Esophagus squamous epithelium (tissue), 4 donors: Measurements from ENCODE around the gene CREB3L1.

ENCODE experiments used
- POLR2A ChIP-seq, 4 donors: fragments of 450-650 bp; IDR thresholded peaks; one replicate each; pipeline ENCODE4 v1.6.1; 2017; ENCODE audit warnings: antibody characterized with exemption in 4 of 4, mild to moderate bottlenecking in 4 of 4, moderate library complexity in 3 of 4
- TF ChIP-seq, protein P1 (sequence below), 6 experiments: fragments of 450-650 bp in 4 of 6; fragments of 200-600 bp in 2 of 6; sonication (generic) in 2 of 6; IDR thresholded peaks; one replicate each; pipeline ENCODE4 v1.5.1; 2016 to 2019; ENCODE audit warnings: antibody characterized with exemption in 6 of 6, mild to moderate bottlenecking in 4 of 6, moderate library complexity in 4 of 6

DNA sequence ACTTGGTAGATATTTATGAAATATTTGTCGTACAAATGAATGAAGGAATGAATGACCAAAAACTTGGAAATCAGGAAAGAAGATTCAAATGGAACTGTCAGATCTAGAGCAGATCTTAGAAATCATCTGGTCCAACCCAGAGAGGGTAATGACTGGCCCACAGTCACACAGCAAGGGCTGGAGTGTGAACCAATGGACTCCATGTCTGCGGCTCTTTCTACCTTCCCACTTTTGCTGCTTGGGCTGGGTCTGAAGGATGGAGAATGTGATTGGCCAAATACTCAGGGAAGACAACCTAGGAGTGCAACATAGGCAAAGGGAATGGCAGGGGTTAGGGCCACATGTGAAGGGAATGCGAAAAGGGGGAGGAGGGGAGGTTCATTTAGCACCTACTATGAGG lies 64.0 kb downstream of the CREB3L1 start:
- TF ChIP-seq, protein P1, sequence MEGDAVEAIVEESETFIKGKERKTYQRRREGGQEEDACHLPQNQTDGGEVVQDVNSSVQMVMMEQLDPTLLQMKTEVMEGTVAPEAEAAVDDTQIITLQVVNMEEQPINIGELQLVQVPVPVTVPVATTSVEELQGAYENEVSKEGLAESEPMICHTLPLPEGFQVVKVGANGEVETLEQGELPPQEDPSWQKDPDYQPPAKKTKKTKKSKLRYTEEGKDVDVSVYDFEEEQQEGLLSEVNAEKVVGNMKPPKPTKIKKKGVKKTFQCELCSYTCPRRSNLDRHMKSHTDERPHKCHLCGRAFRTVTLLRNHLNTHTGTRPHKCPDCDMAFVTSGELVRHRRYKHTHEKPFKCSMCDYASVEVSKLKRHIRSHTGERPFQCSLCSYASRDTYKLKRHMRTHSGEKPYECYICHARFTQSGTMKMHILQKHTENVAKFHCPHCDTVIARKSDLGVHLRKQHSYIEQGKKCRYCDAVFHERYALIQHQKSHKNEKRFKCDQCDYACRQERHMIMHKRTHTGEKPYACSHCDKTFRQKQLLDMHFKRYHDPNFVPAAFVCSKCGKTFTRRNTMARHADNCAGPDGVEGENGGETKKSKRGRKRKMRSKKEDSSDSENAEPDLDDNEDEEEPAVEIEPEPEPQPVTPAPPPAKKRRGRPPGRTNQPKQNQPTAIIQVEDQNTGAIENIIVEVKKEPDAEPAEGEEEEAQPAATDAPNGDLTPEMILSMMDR (IDR thresholded peaks at IDR 0.05), result no peak
- TF ChIP-seq POLR2A (IDR thresholded peaks at IDR 0.05), result no peak
